ENCODE results near the gene ZBTB17. TPM values are rescaled to one million over a fixed set of nuclear protein-coding genes. Genes with fewer than 3 reads are reported as not detected.

The ZBTB17 gene
- polyA plus RNA-seq, 2 of the 4 experiments (the other 2 are of a cell fraction), result 13.8 to 16.5 TPM

GRCh38 chr1:15950763-15951295, 25.1 kb downstream of the ZBTB17 start:
- Histone ChIP-seq H3K4me2 (peak overlapping the region; percentile 50; the same call in 2 of the 3 replicates), H3K4me3 (no peak overlapping the region), H3K27ac (peak overlapping the region; percentile 70 to 91), H3K9me3 (no peaks in the 10 kb centered on the region), H3K4me1 (peaks cover 56% of the 10 kb centered on the region)
- no peak for DNase-seq (ENCODE audit: low read depth in 1 of 2, low spot score in 1 of 2)
- 70% methylated on average over 7 of the region's 10 CpGs for WGBS (ENCODE audit: missing lambda C conversion rate)
- ChIA-PET POLR2A (interaction anchor here (0.5 to 3.1 kb wide), 3 partner anchors 14 to 118 kb away, joined by 5 to 12 read pairs (median 6); partner anchors contain the start of gene ZBTB17), CTCF (interaction anchor here (1.1 to 1.5 kb wide), 3 partner anchors 17 to 159 kb away, joined by 3 to 4 read pairs (median 4); no protein-coding TSS in a partner anchor)
- no peak for TF ChIP-seq REST (IDR thresholded peaks at IDR 0.05)
- TF ChIP-seq ZC3H11A (IDR thresholded peaks at IDR 0.05), result no peak
- no peak for TF ChIP-seq GATA3 (IDR thresholded peaks at IDR 0.05; ENCODE audit: borderline replicate concordance)
- TF ChIP-seq JUN (IDR thresholded peaks at IDR 0.05), result no peak
- no peak for TF ChIP-seq ZFP36 (IDR thresholded peaks at IDR 0.05; ENCODE audit: borderline replicate concordance, partially characterized antibody)
- TF ChIP-seq HOXB5 (CRISPR knock-in tag; IDR thresholded peaks at IDR 0.05), result no peak
- TF ChIP-seq HOXB13 (CRISPR knock-in tag; IDR thresholded peaks at IDR 0.05; ENCODE audit: low read depth), result no peak
- TF ChIP-seq KDM5A (IDR thresholded peaks at IDR 0.05), result no peak
- no peak for ATAC-seq
- no peak for FAIRE-seq

DNA sequence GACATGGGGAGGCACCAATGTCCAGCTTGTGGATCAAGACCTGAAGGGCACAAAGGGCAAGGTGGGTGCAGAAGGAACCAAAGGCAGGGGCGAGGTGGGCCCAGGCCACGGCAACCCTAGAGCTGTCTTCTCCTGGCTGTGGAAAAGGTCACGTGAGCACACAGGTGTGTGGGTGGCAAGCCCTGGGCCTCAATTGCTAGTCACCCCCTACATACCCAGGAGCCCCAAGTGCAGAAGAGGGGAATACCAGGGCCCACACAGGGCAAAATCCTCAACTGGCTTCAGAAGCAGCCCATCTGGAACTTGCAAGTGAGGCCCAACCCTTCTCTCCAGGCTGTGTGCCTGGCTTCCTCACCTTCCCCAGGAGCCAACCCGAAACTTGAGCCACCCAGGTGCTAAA, 25.6 kb downstream of the ZBTB17 start:
- peak overlapping the region; percentile 70 to 91 for H3K27ac ChIP-seq
- TF ChIP-seq, protein P1, sequence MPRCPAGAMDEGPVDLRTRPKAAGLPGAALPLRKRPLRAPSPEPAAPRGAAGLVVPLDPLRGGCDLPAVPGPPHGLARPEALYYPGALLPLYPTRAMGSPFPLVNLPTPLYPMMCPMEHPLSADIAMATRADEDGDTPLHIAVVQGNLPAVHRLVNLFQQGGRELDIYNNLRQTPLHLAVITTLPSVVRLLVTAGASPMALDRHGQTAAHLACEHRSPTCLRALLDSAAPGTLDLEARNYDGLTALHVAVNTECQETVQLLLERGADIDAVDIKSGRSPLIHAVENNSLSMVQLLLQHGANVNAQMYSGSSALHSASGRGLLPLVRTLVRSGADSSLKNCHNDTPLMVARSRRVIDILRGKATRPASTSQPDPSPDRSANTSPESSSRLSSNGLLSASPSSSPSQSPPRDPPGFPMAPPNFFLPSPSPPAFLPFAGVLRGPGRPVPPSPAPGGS (IDR thresholded peaks at IDR 0.05), result no peak
- no peak for TF ChIP-seq SMC3 (IDR thresholded peaks at IDR 0.05)
- peaks cover 56% of the 10 kb centered on the region for H3K4me1 ChIP-seq

DNA sequence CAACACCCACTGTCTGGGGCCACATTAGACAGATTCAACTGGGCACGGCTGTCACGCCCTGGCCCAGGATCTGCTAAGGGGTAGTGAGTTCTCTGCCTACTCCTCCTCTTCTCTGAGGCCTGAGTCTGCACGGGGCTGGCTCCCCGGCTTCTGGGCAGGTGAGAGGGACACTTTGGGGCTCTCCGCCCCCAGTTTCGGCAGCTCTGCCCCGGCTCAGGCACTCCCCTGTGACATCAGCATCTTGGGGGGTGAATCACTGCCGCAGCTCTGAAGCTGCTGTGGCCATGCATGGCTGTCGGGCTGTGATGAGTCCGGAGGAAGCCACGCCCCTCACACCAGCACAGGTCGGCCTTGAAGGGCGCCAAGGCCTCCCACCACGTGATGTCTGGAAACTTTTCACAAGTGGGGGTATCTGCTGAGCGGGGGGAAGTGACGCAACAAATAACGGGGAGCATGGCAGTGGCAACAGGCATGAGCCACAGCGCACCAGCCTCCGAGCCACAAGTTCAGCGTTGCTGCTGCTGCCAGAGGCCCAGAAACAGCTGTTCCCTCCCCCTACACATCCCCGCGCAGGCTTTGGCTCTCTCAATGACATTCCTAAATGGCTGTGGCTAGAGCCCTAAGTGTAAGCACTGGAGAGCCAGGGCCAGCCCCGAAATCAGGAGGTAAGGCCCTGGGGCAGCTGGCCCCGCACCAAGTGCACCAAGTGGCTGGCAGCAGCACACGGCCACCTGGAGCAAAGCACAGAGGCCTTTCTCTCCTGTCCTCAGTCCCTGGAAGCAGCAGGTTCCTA, 26.3 kb downstream of the ZBTB17 start:
- Histone ChIP-seq H3K4me3 (no peak overlapping the region), H3K4me1 (peaks cover 56% of the 10 kb centered on the region), H3K9me3 (no peaks in the 10 kb centered on the region), H3K4me2 (peak overlapping the region; percentile 66), H3K27ac (peak overlapping the region; percentile 70 to 91)
- peak; percentile 72 to 74 for DNase-seq (ENCODE audit: low read depth in 1 of 2, low spot score in 1 of 2)
- WGBS (ENCODE audit: missing lambda C conversion rate), result 58% methylated on average over 12 of the region's 25 CpGs
- peak; percentile 70 to 71 for ATAC-seq
- FAIRE-seq, result no peak
- TF ChIP-seq RFX5 (IDR thresholded peaks at IDR 0.05), result no peak
- no peak for TF ChIP-seq NPAS2 (CRISPR knock-in tag; IDR thresholded peaks at IDR 0.05; ENCODE audit: borderline replicate concordance)
- TF ChIP-seq CEBPB (IDR thresholded peaks at IDR 0.05), result peak; percentile 8 to 47; a peak in 1 of 4 replicates
- TF ChIP-seq KDM5A (IDR thresholded peaks at IDR 0.05), result no peak
- no peak for TF ChIP-seq ZC3H11A (IDR thresholded peaks at IDR 0.05)
- TF ChIP-seq, protein P1 (IDR thresholded peaks at IDR 0.05), result no peak
- TF ChIP-seq, protein P2, sequence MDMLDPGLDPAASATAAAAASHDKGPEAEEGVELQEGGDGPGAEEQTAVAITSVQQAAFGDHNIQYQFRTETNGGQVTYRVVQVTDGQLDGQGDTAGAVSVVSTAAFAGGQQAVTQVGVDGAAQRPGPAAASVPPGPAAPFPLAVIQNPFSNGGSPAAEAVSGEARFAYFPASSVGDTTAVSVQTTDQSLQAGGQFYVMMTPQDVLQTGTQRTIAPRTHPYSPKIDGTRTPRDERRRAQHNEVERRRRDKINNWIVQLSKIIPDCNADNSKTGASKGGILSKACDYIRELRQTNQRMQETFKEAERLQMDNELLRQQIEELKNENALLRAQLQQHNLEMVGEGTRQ (IDR thresholded peaks at IDR 0.05), result peak; percentile 77
- TF ChIP-seq, protein P3, sequence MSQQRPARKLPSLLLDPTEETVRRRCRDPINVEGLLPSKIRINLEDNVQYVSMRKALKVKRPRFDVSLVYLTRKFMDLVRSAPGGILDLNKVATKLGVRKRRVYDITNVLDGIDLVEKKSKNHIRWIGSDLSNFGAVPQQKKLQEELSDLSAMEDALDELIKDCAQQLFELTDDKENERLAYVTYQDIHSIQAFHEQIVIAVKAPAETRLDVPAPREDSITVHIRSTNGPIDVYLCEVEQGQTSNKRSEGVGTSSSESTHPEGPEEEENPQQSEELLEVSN (IDR thresholded peaks at IDR 0.05; ENCODE audit: borderline replicate concordance, low read depth), result no peak; the same call in 1 of the 2 replicates
- no peak for TF ChIP-seq JUNB (IDR thresholded peaks at IDR 0.05)
- no peak for TF ChIP-seq SMC3 (IDR thresholded peaks at IDR 0.05)
- TF ChIP-seq ESRRA (IDR thresholded peaks at IDR 0.05; ENCODE audit: borderline replicate concordance, low read length), result no peak
- no peak for TF ChIP-seq HOXB13 (CRISPR knock-in tag; IDR thresholded peaks at IDR 0.05; ENCODE audit: low read depth)
- TF ChIP-seq CBX8 (IDR thresholded peaks at IDR 0.05), result no peak
- TF ChIP-seq, protein P4, sequence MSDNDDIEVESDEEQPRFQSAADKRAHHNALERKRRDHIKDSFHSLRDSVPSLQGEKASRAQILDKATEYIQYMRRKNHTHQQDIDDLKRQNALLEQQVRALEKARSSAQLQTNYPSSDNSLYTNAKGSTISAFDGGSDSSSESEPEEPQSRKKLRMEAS (IDR thresholded peaks at IDR 0.05), result peak; percentile 61; the same call in 1 of the 2 replicates
- TF ChIP-seq FOSL2 (IDR thresholded peaks at IDR 0.05), result no peak
- peak; percentile 40; the same call in 1 of the 2 replicates for TF ChIP-seq FOSL2 (CRISPR knock-in tag; IDR thresholded peaks at IDR 0.05)
- no peak for TF ChIP-seq MAZ (IDR thresholded peaks at IDR 0.05; ENCODE audit: borderline replicate concordance, low read depth, low read length)
- ChIA-PET POLR2A (interaction anchor here (0.9 to 3.1 kb wide), 4 partner anchors 12 to 102 kb away, joined by 3 to 12 read pairs (median 3); partner anchors contain the start of genes SPEN and ZBTB17), CTCF (interaction anchor here (1.1 to 1.5 kb wide), 3 partner anchors 16 to 157 kb away, joined by 3 to 4 read pairs (median 4); no protein-coding TSS in a partner anchor)

More for the DNA sequence above, 25.6 kb downstream of the ZBTB17 start:
- POLR2A ChIA-PET, result interaction anchor here (0.5 to 3.1 kb wide), 3 partner anchors 14 to 117 kb away, joined by 5 to 12 read pairs (median 6); partner anchors contain the start of gene ZBTB17
- ATAC-seq, result no peak
- Histone ChIP-seq H3K9me3 (no peaks in the 10 kb centered on the region), H3K4me2 (peak overlapping the region; percentile 66), H3K4me3 (no peak overlapping the region)
- CTCF ChIA-PET, result interaction anchor here (1.1 to 1.5 kb wide), 3 partner anchors 17 to 158 kb away, joined by 3 to 4 read pairs (median 4); no protein-coding TSS in a partner anchor
- whole genome bisulfite sequencing (ENCODE audit: missing lambda C conversion rate), result 83% methylated on average over 3 of the region's 4 CpGs
- no peak for DNase-seq (ENCODE audit: low read depth in 1 of 2, low spot score in 1 of 2)
- no peak for FAIRE-seq
